Activated CD4-positive, CD25-positive, alpha-beta regulatory T cell (primary cell): Measurements from ENCODE around the gene SSX2IP.
A peak's percentile ranks its signal among the peaks of the same experiment; 100 is the strongest.

ENCODE experiments used
- DNase-seq, 4 experiments: peaks; one replicate each; lab custom pipeline; 2025; lab: John Stamatoyannopoulos, UW

SSX2IP gene

DNA sequence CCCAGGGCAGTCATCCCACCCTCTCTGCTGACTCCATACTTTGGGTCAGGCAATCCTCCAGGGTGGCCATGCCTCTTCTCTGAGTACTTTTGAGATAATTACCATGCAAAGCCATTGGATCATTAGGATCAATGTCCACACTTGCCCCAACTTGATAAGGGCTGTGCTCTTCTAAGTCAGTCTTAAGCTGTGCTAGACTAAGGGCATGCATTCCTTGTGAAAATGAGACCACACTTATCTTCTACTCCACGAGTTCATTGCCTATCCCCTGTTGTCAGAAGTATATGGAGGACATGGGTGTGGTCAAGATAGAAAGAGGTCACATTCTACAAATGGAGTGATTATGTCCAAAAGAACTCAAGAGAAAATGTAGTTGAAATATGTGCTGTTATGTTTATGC is 18.9 kb upstream of the SSX2IP start:
- DNase-seq, result no peak

DNA sequence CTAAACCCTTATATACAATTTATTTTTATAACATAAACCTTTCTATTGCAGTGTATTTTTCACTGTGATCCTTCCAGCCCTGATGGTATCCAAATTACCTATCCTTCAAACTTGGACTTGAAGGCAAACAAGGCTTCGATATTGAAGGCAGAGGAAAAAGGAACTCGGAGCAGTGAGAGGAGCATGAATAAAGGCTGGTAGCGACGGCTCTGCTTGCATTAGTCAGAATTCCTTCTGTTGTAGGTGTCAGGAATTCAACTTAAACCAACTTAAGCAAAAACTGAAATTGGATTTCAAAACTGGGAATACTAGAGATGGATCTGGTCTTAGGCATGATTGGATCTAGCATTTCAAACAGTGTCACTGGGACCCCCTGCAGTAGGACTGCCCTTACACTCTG is 17.8 kb upstream of the SSX2IP start:
- DNase-seq, result no peak

DNA sequence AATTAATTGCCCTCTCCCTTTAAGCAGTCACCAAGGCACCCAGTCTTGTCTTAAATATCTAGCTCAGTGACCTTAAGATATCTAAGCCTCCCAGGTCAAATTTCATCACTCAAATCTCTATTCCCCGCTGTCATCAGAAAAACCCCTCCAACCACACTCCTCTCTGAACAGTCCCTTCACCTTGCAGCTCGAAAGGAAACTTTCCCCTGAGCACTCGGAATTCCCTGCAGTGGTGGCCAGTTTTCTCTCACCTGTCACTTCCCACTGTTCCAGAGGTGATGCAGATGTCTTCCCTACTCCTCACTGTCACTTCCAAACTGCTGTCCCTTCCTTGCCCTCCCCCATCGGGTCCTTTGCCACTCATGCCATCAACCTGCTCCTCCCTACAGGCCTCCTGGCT is 15.3 kb upstream of the SSX2IP start:
- no peak for DNase-seq

DNA sequence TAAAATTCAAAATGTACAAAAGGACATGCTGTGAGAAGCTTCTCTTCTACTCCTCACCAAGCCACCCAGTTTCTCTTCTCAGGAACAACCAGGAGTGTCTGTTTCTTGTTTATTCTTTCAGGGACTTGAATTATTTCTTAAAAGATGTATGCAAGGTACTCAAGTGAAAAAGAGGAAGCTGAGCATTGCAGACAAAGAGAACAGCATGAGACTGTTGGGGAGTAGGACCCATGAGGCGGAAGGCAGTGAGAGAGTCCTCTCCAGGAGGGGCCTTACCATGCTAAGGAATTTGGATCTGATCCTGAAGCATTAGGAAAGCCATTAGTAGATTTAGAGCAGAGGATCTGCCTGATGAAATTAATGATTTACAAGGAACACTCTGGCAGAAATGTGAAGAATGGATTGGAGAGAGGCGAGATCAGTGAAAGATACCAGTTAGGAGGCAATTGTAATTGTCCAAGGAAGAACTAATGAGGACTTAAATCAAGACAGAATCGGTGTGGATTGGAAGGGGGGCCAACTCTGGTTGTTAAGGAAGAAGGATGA is 14.7 kb upstream of the SSX2IP start:
- DNase-seq, result no peak

DNA sequence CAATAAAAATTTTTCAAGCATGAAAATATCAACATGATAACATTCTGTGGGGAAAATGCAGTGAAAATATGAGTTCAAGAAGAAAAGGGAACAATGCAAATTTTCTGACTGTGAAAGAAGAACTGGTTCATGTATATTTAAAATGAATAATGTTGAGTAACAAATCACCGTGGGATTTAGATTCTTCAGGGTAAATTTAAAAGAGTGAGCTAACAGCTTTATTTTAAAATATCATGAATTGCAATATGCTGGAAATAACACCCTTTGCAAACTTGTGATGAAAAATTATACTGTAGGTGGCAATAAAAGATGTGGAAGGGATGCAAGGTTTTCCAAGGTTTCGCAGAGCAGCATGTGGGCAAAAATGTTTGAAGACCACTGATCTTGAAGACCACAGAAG is 13.2 kb upstream of the SSX2IP start:
- DNase-seq, result no peak

DNA sequence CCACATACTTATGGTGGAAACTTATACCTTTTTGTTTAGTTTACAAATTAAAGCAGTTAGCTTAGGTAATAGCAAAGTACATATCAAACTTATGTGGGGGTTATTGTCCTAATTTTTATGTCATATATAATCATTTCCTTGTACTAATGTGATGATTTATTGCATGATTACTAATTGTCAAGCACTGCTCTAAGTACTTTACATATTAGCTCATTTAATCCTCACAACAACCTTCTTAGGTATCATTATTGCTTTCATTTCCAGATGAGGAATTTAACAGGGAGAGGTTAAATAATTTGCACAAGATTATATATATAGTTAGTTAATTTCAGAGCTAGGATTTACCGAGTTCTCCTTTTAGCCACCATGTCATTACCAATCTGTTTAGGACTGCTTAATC is 11.9 kb upstream of the SSX2IP start:
- no peak for DNase-seq

DNA sequence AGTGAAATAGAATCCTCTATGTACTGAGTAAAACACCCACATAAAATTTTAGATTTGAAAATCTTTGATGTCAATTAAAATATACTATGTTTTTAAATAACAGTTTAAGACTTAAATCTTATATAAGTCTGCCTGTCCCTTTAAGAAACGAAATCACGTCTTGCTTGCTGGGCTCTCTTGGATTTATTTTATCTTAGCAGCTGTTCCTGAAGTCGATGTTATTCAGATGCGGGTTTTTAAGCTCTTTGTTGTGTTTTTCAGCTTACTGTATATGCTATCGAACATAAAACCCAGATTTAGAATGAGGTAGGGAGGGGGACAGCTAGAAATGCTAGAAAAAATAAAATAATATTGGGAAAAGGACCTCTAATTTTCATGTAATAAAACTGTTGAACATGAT is 11.1 kb upstream of the SSX2IP start:
- DNase-seq, result no peak

DNA sequence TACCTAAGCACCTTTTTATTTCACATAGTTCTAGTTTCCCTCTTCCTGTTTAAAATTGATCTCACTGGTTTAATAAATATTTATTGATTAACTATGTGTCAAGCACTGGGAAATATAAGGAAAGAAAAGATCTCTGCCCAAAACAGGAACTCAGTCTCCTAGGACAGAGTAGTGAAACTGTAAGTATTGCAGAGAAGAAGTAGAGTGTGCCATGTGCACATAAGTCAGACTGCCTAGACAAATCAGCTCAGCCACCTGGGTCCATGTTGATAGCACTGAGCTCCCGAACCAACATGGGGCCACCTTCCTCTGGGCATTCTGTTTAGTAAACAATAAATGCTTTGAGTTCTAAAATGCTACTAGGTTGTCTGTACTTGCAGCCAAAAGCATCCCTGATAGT is 9.8 kb upstream of the SSX2IP start:
- no peak for DNase-seq

DNA sequence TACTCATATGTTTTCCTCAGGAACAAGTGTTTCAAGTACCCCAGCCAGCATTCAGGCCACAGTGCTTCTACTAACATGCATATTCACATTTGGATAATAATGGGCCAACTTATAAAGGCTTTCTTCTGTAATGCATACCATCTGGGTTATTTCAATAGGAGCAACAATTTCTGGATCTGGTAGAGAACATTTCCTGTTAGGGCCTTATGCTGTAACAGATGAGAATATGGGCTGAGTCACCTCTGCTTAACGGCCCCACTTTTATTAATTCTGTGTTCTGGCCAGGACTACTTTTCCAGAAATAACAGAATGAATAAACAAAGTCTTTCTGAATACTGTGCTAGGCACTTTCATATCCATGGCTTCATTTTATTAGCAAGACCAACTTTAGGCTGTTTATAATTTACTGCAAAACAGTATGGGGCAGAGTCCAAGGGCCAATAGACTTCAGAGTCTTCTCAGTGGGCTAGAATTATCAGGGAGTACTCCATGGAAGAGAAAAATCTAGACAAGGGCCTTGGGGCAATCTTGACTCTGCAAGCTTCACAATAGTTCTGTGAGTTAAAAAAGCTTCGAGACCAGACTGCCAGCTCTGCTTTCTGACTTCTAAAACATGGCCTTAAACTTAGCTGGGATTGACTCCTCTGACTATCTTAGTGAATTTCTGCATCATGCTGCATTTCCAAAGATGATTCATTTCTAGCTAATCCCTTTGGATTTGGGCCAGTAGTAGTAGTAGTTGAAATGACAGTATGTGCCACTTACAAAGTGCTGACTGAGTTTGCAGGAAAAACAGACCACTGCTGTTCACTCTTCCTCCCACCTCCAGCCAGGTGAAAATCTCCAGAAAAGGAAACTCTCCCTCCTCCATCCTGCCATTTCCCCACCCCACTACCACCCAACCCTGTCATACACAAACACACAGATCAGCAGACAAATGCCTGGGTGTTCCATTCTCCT is 8.2 kb upstream of the SSX2IP start:
- no peak for DNase-seq

DNA sequence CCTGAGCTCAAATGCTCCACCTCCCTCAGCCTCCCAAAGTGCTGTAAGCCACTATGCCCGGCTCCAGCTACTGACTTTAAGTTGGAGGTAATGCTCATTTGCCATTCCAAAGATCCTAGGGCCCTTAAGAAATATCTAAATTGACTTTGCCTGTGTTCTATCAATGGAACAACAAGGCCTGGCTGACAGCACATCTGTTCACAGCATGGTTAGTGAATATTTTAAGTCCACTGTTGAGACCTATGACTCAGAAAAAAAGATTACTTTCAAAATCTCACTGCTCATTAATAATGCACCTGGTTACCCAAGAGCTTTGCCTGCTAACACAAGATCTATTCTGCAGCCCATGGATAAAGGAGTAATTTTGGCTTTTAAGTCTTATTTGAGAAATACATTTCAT is 3.5 kb upstream of the SSX2IP start:
- no peak for DNase-seq

DNA sequence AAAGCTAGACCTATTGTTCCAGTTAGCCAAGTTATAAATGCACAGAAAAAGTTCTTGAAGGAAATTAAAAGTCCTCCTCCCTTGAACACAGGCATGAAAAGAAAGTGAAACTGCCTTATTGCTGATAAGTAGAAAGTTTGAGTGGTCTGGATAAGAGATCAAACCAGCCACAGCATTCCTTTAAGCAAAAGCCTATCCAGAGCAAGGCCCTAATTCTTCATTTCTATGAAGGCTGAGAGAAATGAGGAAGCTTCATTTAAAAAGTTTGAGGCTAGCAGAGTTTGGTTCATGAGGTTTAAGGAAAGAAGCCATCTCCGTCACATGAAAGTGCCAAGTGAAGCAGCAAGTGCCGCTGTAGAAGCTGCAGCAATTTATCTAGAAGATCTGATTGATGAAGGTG is 2.7 kb upstream of the SSX2IP start:
- no peak for DNase-seq

DNA sequence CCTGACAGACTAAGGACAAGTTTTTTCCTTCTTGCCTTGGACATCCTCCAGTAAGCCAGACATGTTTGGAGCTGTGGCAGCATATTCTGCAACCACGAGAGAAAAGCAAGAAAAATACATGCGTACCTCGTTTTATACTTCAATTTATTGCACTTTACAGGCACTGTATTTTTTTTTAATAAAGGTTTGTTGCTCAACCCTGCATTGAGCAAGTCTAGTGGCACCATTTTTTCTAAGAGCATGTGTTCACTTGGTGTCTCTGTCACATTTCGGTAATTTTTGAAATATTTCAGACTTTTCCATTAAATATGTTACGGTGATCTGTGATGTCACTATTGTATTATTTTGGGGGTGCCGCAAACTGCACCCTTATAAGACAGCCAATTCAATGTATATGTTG is 2.1 kb upstream of the SSX2IP start:
- no peak for DNase-seq

DNA sequence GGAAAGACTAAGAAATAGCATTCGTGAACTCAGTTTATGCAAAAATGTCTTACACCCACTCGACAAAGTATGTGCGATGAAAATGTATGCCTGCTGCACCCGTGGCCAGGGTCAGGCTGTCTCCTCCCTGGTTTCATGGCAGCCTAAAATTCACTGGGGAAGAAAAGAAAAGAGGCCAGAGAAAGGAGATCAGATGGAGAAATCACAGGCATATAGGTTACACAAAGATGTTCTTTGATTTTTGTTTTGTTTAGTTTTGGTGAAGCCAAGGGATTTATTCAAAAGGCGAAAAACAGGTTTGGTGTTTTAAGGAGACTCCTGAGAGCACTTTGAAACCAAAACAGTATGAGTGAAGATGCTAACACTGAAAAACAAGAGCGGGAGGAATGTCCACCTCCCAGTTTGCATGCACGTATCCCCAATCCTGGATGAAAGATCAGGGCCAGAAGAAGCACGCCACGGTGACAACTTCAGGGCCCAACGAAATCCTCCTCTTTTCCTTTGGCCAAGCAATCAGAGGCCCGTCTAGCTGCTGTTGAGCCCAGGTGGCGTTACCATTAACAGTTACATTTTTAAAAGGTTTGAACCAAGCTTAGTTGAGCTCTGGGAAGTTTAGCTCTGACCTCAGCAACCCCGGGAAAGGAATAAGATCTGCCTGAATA is 992 bp upstream of the SSX2IP start:
- DNase-seq, result no peak

DNA sequence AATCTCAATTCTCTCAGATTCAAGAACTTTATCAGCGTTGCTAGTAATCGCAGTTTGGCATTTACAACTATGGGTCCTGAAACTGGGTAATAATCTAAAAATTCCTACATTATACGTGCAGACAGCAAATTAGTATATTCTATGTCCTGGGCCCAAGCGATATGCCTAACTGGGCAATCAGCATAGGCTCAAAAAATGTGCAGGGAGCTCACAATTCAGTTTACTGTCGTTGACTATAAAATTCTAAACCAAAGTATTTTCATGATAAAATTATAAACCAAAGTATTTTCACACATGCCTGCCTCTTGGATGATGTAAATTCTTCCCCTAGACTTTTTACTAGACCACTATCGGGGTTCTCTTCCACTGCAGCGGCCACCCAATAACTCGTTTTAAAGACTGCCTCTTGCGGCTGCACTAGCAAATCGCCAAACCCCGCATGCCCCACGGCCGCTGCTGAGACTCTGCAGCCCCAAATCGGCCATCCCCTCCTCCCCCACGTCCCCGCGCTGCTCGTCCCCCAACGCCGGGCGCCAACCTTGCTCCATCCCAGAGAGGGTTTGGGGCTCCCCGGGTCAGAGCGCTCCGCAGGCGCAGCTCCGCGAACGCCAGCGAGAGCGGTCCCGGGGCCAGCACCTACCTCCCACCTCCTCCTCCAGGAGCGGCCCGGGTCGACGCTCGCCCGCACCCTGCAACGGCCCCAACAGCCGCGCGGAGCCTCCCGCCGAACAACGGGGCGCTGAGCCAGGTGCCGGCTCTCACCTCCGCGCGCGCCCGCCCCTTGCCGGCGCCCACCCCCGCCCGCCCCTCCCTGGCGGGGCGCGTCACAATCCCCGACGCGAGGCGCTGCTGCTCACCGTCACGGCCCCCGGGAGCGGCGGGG is 506 bp downstream of the SSX2IP start:
- peak in 2 of 4 experiments; percentile 18 to 26 for DNase-seq

DNA sequence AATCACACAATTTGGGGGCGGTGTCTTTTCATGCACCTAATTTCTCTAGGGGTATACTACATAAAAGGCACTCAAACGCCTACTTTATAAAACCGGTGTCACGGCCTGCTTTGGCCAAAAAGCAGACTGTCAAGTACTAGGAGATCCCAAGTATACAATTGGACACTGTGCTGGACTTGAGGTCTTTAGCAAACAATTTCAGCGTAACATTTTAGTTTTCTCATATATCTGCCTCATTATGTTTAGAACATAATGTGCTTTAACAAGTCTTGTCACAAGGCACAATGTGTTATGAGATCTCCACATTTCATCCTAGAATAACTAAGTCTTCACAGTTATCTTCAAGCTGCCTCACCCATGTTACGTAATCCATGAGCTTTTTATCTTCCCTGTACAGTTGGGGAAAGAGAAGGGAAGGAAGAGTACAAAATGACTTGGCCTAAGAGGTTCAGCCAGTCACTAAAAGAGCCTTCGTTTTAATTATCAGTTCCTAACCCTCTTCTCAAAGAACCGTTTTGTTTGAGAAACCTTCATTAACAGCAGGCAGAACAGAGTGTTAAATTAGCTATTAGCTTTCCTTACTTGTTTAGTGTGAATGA is 1.7 kb downstream of the SSX2IP start:
- no peak for DNase-seq

DNA sequence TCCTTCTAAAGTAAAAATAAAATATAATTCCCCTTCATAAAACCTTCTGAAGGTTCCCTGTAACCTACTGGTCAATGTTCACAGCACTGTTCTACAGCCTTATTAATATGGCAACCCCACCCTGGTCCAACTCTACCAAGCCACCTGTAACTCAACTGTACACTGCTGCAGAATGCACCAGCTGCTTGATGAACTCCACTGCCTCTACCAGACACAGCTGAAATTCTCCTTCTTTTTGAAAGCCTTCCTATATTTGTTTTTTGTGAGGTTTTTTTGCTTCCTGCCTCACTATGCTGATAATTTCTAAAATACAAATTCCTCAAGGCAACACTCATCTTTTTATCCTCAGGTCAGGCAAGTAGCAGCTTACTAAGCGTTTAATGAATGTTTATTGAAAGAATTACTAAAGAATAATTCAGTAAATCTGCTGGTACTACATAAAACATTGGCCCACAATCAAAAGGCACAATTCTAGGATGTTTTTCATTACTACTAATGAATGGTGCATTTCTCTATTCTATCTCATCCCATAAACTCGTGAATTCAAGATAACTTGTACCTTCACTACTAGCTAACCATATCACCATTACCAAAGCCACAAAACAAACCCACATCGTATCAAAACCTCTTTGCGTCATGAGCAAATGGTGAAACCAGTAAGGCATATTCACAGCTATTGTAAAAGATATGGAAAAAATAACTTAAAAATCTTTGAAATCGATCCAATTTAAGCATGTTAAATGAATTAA is 2.4 kb downstream of the SSX2IP start:
- no peak for DNase-seq

DNA sequence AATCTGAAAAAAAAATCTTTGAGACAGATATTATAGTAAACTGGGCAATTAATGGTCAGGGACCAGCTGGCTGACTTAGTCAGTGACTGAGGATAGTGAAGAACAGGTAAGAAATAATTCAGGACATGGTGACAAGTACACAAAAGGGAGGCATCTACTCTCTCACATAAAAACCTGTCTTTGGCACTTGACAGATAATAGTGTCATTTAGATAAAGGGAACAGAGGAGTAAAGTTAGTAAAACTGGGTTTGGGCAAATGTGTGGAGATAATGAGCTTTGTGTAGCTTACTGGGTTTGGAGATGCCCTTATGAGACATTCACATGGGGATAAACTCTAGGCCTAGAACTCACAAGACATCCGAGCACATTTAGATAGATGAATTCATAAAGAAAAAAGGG is 4.0 kb downstream of the SSX2IP start:
- DNase-seq, result no peak

DNA sequence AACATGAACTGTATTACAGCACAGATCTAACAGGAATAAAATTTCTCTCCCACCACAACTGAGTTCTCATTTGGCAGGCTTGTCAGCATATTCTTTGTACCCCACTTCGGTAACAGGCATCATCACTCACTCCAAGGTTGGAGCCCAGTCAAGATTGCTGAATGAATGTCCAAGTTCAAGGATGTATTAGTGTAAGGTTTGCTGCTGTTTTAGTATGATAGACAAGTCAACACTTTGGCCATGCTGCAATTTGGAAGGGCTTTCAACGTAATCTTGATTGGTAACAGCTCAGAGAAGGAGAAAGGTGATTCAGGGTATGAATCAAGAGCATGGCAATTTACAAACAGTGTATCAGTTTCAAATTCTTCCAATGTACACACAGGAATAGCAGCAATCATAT is 6.8 kb downstream of the SSX2IP start:
- DNase-seq, result no peak

DNA sequence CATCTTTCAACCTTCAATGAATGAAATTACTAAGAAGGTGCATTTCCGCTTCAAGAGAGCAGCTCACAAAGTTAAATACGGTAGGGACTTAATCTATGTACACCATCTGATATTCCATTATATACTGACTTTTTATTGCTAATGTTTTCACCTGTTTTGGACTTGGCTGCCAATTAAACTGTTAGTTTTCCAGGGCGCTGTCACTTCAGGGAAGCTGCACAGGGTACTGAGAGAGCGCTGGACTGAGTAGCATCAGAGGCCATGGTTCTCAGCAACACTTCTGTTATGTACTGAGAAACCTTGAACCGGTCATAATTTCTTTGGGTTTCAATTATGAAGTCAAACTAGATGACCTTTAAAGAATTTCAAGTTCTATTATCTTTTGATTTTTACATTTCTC is 8.2 kb downstream of the SSX2IP start:
- DNase-seq, result no peak

DNA sequence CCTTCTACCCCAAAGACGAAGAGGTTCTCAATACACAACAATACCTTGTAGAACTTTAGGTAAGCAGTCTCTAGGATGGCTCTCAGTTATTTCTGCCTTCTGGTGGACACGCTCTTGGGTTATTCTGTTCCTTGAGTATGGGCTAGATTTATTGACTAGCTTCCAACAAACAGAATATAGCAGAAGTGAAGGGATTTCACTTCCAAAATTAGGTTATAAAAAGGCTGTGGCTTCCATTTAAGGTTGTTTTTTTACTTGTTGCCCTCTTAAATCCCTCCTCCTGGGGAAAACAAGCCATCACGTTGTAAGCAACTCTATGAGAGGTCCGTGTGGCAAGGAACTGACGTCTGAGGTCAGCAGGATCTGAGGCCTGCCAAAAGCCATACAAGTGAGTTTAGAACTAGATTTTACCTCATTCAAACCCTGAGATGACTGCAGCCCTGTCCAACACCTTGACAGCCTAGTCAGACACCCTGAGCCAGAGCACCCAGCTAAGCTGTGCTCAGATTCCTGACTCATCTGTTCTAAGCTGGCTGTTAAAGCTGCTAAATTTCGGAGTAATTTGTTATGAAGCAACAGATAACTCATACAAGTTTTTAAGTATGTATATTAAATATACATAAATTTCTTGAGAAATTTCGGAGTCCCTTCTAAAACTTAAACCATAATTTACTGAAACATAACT is 12.7 kb downstream of the SSX2IP start:
- no peak for DNase-seq

DNA sequence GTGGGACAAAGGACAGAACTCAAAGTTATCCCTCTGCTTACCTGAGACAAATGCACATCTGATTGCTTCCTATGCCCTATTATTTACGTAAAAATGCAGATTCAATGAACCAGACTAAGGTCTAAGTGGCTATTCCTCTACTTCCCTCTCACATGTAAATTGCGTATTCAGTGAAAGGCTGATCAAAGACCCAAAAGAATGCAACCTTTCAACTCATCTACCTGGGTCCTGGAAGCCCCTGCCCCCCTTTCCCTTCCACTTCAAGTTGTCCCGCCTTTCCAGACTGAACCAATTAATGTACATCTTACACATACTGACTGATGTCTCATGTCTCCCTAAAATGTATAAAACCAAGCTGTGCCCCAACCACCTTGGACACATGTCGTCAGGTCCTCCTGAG is 14.6 kb downstream of the SSX2IP start:
- DNase-seq, result no peak
